ENCODE measurements around the gene PRKAB1. TPM values are rescaled to one million over a fixed set of nuclear protein-coding genes. Genes with fewer than 3 reads are reported as not detected.
"Not testable (repeated sequence)": the region's sequence is repeated elsewhere in the genome, so short reads cannot be mapped to it uniquely, and the experiment has no call there.

The PRKAB1 gene, protein sequence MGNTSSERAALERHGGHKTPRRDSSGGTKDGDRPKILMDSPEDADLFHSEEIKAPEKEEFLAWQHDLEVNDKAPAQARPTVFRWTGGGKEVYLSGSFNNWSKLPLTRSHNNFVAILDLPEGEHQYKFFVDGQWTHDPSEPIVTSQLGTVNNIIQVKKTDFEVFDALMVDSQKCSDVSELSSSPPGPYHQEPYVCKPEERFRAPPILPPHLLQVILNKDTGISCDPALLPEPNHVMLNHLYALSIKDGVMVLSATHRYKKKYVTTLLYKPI
- polyA plus RNA-seq (2011; rRNA removed) (33.8 and 34.3 TPM in 2 replicates), polyA minus RNA-seq (2011; rRNA and poly(A)+ RNA removed) (25.1 and 28.0 TPM in 2 replicates)

DNA sequence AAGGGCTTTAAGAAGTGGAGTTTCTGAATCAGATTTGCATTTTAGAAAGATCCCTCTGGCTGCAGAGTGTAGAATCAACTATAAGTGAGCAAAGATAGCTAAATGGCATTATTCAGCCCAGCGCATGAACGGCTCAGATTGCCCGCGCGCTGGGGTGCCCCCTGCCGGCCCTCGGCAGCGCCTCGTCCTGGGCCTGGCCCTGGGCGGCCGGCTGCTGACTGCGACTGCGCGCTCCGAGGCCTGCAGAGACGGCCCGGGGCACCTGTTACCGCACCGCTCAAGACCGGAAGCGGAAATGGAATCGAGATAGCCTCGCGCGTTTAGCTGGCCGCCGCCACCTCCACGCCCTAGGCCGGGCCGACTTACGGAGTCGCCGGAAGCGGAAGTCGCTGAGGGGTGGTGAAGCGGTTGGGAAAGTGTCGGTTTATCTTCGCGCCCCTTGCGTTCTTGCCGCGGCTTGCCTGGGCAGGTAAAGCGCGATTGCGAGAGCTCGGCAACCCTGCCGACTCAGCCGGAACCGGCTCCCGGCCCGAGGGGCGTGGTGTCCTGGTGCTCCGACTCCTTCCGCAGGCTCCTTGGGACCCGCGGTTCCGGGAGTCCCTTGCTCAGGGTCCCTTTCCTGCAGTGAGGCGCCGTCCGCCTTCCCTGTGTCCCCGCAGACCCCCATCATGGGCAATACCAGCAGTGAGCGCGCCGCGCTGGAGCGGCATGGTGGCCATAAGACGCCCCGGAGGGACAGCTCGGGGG lies at the start of gene PRKAB1:
PRKAB1 (plus strand) TSS at position 557 of the 747 bp plus-strand sequence; CDS start at position 669, 112 bp downstream.
- ChIA-PET POLR2A (interaction anchor here (0.6 kb wide), 1 partner anchor 243 kb away, joined by 3 read pairs; no protein-coding TSS in a partner anchor), CTCF (interaction anchor here (0.6 to 2.5 kb wide), 26 partner anchors 9 to 1546 kb away, joined by 3 to 25 read pairs (median 4); no protein-coding TSS in a partner anchor)
- peak; percentile 93 for DNase-seq (ENCODE audit: low read depth, low spot score)
- H3K9me3 ChIP-seq (ENCODE audit: control insufficient read depth, insufficient read depth, low read length): peaks cover 5% of the 10 kb centered on the region; the same call in 1 of the 2 replicates
- peak within 1 kb of the TSS; percentile 98 for H3K4me3 ChIP-seq (ENCODE audit: low read depth, low read length)
- TF ChIP-seq, protein P1, sequence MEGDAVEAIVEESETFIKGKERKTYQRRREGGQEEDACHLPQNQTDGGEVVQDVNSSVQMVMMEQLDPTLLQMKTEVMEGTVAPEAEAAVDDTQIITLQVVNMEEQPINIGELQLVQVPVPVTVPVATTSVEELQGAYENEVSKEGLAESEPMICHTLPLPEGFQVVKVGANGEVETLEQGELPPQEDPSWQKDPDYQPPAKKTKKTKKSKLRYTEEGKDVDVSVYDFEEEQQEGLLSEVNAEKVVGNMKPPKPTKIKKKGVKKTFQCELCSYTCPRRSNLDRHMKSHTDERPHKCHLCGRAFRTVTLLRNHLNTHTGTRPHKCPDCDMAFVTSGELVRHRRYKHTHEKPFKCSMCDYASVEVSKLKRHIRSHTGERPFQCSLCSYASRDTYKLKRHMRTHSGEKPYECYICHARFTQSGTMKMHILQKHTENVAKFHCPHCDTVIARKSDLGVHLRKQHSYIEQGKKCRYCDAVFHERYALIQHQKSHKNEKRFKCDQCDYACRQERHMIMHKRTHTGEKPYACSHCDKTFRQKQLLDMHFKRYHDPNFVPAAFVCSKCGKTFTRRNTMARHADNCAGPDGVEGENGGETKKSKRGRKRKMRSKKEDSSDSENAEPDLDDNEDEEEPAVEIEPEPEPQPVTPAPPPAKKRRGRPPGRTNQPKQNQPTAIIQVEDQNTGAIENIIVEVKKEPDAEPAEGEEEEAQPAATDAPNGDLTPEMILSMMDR (IDR thresholded peaks at IDR 0.05; ENCODE audit: low read depth, low read length): peak; percentile 84
- peaks cover 3% of the 10 kb centered on the region for H3K27me3 ChIP-seq (ENCODE audit: control insufficient read depth, insufficient read depth, low read length)
- peak within 1 kb of the TSS; percentile 57 for H3K27ac ChIP-seq (ENCODE audit: low read depth, low read length)

DNA sequence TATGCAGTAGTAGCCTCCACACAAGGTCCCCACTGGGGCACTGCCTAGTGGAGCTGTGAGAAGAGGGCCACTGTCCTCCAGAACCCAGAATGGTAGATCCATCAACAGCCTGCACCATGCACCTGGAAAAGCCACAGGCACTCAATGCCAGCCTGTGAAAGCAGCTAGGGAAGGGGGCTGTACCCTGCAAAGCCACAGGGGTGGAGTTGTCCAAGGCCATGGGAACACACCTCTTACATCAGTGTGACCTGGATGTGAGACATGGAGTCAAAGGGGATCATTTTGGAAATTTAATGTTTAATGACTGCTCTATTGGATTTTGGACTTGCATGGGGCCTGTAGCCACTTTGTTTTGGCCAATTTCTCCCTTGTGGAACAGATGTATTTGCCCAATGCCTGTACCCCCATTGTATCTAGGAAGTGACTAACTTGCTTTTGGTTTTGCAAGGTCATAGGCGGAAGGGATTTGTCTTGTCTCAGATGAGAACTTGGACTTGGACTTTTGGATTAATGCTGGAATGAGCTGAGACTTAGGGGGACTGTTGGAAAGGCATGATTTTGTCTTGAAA lies 49.5 kb upstream of the PRKAB1 start:
- POLR2A ChIA-PET, CTCF ChIA-PET: not testable (repeated sequence)

DNA sequence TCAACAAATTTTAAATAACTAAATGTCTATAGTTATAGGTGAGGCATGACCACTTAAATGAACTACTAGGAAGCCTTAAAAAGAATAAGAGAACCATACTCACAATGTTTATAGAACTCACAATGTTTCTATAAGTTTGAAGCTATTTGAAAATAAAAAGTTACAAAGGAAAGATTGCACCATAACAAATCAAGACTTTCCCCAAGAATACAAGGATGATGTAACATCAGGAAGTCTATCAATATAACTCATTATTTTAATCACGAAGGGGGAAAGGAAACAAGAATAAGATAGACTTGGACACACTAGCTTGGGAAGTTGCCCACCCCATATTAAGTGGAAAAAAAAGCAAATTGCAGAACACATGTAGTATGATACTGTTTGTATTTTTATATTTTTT lies 47.4 kb upstream of the PRKAB1 start:
- TF ChIP-seq, protein P1 (IDR thresholded peaks at IDR 0.05; ENCODE audit: low read depth, low read length): no peak
- CTCF ChIA-PET: no interaction called here
- no peak overlapping the region for H3K4me3 ChIP-seq (ENCODE audit: low read depth, low read length)
- no peak overlapping the region for H3K27ac ChIP-seq (ENCODE audit: low read depth, low read length)
- POLR2A ChIA-PET: no interaction called here
- no peak for DNase-seq (ENCODE audit: low read depth, low spot score)
- H3K27me3 ChIP-seq (ENCODE audit: control insufficient read depth, insufficient read depth, low read length): no peaks in the 10 kb centered on the region
- H3K9me3 ChIP-seq (ENCODE audit: control insufficient read depth, insufficient read depth, low read length): no peaks in the 10 kb centered on the region

More for the DNA sequence above, 49.5 kb upstream of the PRKAB1 start:
- not testable (repeated sequence) for H3K9me3 ChIP-seq (ENCODE audit: control insufficient read depth, insufficient read depth, low read length); H3K4me3 ChIP-seq (ENCODE audit: low read depth, low read length); H3K27me3 ChIP-seq (ENCODE audit: control insufficient read depth, insufficient read depth, low read length); DNase-seq (ENCODE audit: low read depth, low spot score); H3K27ac ChIP-seq (ENCODE audit: low read depth, low read length)

DNA sequence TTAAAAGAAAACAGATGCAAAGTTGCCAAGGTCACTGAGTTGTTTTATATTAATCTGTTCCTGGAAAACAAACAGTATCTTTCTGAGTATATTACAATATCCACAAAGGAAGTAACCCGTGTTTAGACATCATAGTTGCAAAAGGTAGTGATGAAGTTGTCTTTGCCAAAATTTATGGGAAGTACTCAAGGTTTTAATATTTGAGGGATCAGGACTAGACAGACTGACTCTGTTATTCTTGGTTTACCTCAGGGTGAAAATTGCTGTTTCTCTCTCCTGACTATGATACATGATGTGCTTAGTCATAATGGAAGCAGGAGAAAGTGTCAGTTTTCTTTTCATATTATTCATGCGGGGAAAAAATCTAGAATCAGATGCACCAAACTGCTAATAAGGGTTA lies 46.1 kb upstream of the PRKAB1 start:
- CTCF ChIA-PET: no interaction called here
- Histone ChIP-seq H3K4me3 (ENCODE audit: low read depth, low read length) (no peak overlapping the region), H3K27me3 (ENCODE audit: control insufficient read depth, insufficient read depth, low read length) (no peaks in the 10 kb centered on the region), H3K27ac (ENCODE audit: low read depth, low read length) (no peak overlapping the region), H3K9me3 (ENCODE audit: control insufficient read depth, insufficient read depth, low read length) (no peaks in the 10 kb centered on the region)
- DNase-seq (ENCODE audit: low read depth, low spot score): no peak
- TF ChIP-seq, protein P1 (IDR thresholded peaks at IDR 0.05; ENCODE audit: low read depth, low read length): no peak
- POLR2A ChIA-PET: no interaction called here

DNA sequence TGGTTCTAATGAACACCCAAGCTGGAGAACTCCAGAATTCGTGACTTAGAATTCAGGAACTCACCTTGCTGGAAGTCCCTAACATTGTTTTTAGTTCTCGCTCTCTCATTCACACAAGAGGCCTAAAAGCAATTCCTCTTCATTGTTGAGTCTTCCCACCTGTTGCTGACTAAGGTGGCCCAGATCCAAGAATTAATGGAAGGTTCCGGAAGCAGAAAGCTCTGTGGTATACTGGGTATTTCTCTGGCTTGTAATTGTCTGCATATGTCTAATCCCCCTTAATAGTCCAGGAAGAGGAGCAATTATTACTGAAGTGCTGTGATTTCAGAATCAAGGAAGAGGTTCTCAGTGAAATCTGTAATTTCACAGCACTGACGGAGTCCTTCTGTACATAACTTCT lies 43.0 kb upstream of the PRKAB1 start:
- H3K27ac ChIP-seq (ENCODE audit: low read depth, low read length): no peak overlapping the region
- TF ChIP-seq, protein P1 (IDR thresholded peaks at IDR 0.05; ENCODE audit: low read depth, low read length): no peak
- no peak for DNase-seq (ENCODE audit: low read depth, low spot score)
- ChIA-PET POLR2A (no interaction called here), CTCF (interaction anchor here (1.2 to 1.4 kb wide), 2 partner anchors 25 to 80 kb away, joined by 3 to 5 read pairs; no protein-coding TSS in a partner anchor)
- H3K4me3 ChIP-seq (ENCODE audit: low read depth, low read length): no peak overlapping the region
- no peaks in the 10 kb centered on the region for H3K27me3 ChIP-seq (ENCODE audit: control insufficient read depth, insufficient read depth, low read length)
- no peaks in the 10 kb centered on the region for H3K9me3 ChIP-seq (ENCODE audit: control insufficient read depth, insufficient read depth, low read length)
